K562 (cell line): ENCODE results near the gene SLC7A10. TPM values are rescaled to one million over a fixed set of nuclear protein-coding genes. Genes with fewer than 3 reads are reported as not detected.

Experiments
- ATAC-seq: fragments of 200-7000 bp; cut with Tn5 transposase; 3 replicates; pipeline ENCODE4 v1.9.1; 2020; ENCODE audit warnings: moderate library complexity
- BruUV-seq: library from RNA; stranded (reverse); fragments of 400-500 nt; replicated peaks from 2 replicates; lab custom pipeline; 2021; lab: Mats Ljungman, UMichigan
- CTCF ChIA-PET: fragments of 300-600 bp; formaldehyde crosslinking; extraction: SDS; loops from one replicate; lab custom pipeline; 2021; ENCODE audit warnings: low intra/inter-chr PET ratio; lab: Yijun Ruan, JAX
- POLR2A ChIA-PET: fragments of 300-600, 350-650 bp; sonication (Branson Sonifier 250); formaldehyde crosslinking; extraction: SDS; loops from one replicate; lab custom pipeline; 2021; ENCODE audit warnings: antibody characterized with exemption, inconsistent platforms; lab: Yijun Ruan, JAX
- DNase-seq, 4 experiments: peaks; one replicate each; pipeline versions ENCODE4 v3.0.0 to v3.0.0-alpha.2; 2011 to 2018; ENCODE audit warnings: low spot score in 3 of 4, mixed read lengths in 3 of 4; ENCODE audit errors: extremely low read depth in 1 of 4
- FAIRE-seq: peaks from 2 replicates; lab custom pipeline; 2011; peaks lifted over from hg19 to GRCh38; lab: Jason Lieb, UNC
- H2AFZ ChIP-seq: 2 replicates; pipeline ENCODE4 v1.6.0; 2011; ENCODE audit warnings: low read depth, low read length, control low read depth, inconsistent platforms
- H3K27ac ChIP-seq: fragments of 200-600 bp; 3 replicates; pipeline ENCODE4 v1.8.0; 2011; ENCODE audit warnings: low read depth, mild to moderate bottlenecking, control low read depth, inconsistent platforms, low read length, moderate library complexity, mixed read lengths; ENCODE audit errors: extremely low read depth
- H3K27me3 ChIP-seq, 2 experiments: fragments of 300-600 bp in 1 of 2; 2 replicates in 1 of 2; 3 replicates in 1 of 2; pipeline versions ENCODE4 v1.6.0 to v1.8.0; 2011; ENCODE audit warnings: inconsistent platforms in 2 of 2, low read length in 2 of 2, mild to moderate bottlenecking in 1 of 2, mixed read lengths in 1 of 2, moderate library complexity in 1 of 2; ENCODE audit not compliant: control insufficient read depth in 2 of 2, insufficient read depth in 2 of 2
- H3K36me3 ChIP-seq: fragments of 300-600 bp; 3 replicates; pipeline ENCODE4 v1.8.0; 2011; ENCODE audit warnings: mild to moderate bottlenecking, low read length, inconsistent platforms; ENCODE audit not compliant: control insufficient read depth, insufficient read depth
- H3K4me1 ChIP-seq, 2 experiments: fragments of 200-600 bp in 1 of 2; replicated peaks in 1 of 2; 2 replicates in 1 of 2; 3 replicates in 1 of 2; pipeline versions ENCODE4 v1.5.1 to v1.8.0; 2011; ENCODE audit warnings: inconsistent platforms in 2 of 2, low read length in 2 of 2, mild to moderate bottlenecking in 1 of 2, mixed read lengths in 1 of 2, moderate library complexity in 1 of 2; ENCODE audit not compliant: control insufficient read depth in 2 of 2, insufficient read depth in 2 of 2
- H3K4me2 ChIP-seq: 2 replicates; pipeline ENCODE4 v1.6.1; 2011; ENCODE audit warnings: low read length, control low read depth, inconsistent platforms, mixed read lengths; ENCODE audit not compliant: insufficient read depth
- H3K4me3 ChIP-seq: fragments of 200-600 bp; sonication (generic), shearing (Covaris generic); 2 replicates; pipeline ENCODE4 v1.5.1; 2016; ENCODE audit warnings: control low read depth, inconsistent platforms
- H3K79me2 ChIP-seq: fragments of 200-600 bp; 3 replicates; pipeline ENCODE4 v1.8.0; 2011; ENCODE audit warnings: low read length, inconsistent platforms; ENCODE audit not compliant: control insufficient read depth, insufficient read depth
- H3K9ac ChIP-seq, 2 experiments: 2 replicates each; pipeline versions ENCODE4 v1.6.0 to v1.6.1; 2011; ENCODE audit warnings: low read depth in 2 of 2, low read length in 2 of 2, control low read depth in 1 of 2, inconsistent platforms in 1 of 2, mild to moderate bottlenecking in 1 of 2, mixed read lengths in 1 of 2; ENCODE audit not compliant: insufficient read depth in 1 of 2
- H3K9me1 ChIP-seq: one replicate; pipeline ENCODE4 v1.6.0; 2011; ENCODE audit warnings: inconsistent platforms, mild to moderate bottlenecking, low read length, moderate library complexity; ENCODE audit not compliant: control insufficient read depth, insufficient read depth
- H3K9me3 ChIP-seq: replicated peaks from 2 replicates; pipeline ENCODE4 v1.5.1; 2011; ENCODE audit warnings: low read depth, low read length, inconsistent platforms; ENCODE audit not compliant: control insufficient read depth, insufficient read depth
- H4K20me1 ChIP-seq: replicated peaks from 2 replicates; pipeline ENCODE4 v1.6.1; 2011; ENCODE audit warnings: low read length, inconsistent platforms, mixed read lengths; ENCODE audit not compliant: control insufficient read depth, insufficient read depth
- ETS2 ChIP-seq: IDR thresholded peaks from 2 replicates; pipeline ENCODE4 v1.6.1; 2016; ENCODE audit warnings: borderline replicate concordance, missing genetic modification characterization, mild to moderate bottlenecking, moderate library complexity, missing compliant biosample characterization; ENCODE audit not compliant: poor library complexity, severe bottlenecking
- MYNN ChIP-seq, 2 experiments: sonication (generic); formaldehyde crosslinking in 1 of 2; IDR thresholded peaks; 2 replicates each; pipeline versions ENCODE4 v1.5.0 to v1.6.1; 2016 to 2020; ENCODE audit warnings: antibody characterized with exemption in 1 of 2, missing genetic modification reagents in 1 of 2
- PML ChIP-seq: IDR thresholded peaks from 2 replicates; pipeline ENCODE4 v1.6.1; 2012; ENCODE audit warnings: low read length, inconsistent platforms
- PRMT5 ChIP-seq: sonication (generic); formaldehyde crosslinking; IDR thresholded peaks from 2 replicates; pipeline ENCODE4 v1.5.0; 2020; ENCODE audit warnings: missing genetic modification reagents
- RBM22 ChIP-seq: fragments of 200-400 bp; formaldehyde crosslinking; IDR thresholded peaks from 2 replicates; pipeline ENCODE4 v1.6.1; 2018; ENCODE audit warnings: low read length, low read depth; ENCODE audit not compliant: poor library complexity, severe bottlenecking
- RBM25 ChIP-seq: fragments of 200-400 bp; formaldehyde crosslinking; IDR thresholded peaks from 2 replicates; pipeline ENCODE4 v1.6.1; 2018; ENCODE audit warnings: low read length, low read depth, moderate library complexity; ENCODE audit not compliant: severe bottlenecking
- STAT5B ChIP-seq: fragments of 250-450 bp; sonication (Bioruptor Pico); IDR thresholded peaks from 2 replicates; pipeline ENCODE4 v1.8.0; 2021; ENCODE audit warnings: mild to moderate bottlenecking, inconsistent platforms
- TAF15 ChIP-seq: fragments of 200-400 bp; formaldehyde crosslinking; IDR thresholded peaks from 2 replicates; pipeline ENCODE4 v1.6.1; 2017; ENCODE audit warnings: mild to moderate bottlenecking, low read depth, low read length, moderate library complexity
- TCF7 ChIP-seq: sonication (generic); IDR thresholded peaks from 2 replicates; pipeline ENCODE4 v1.6.1; 2016; ENCODE audit warnings: antibody characterized with exemption, borderline replicate concordance
- TEAD1 ChIP-seq, 2 experiments: fragments of 450-650 bp in 1 of 2; sonication (generic) in 1 of 2; formaldehyde crosslinking; IDR thresholded peaks; 2 replicates each; pipeline versions ENCODE4 v1.4.0 to v1.8.0; 2020 to 2022; ENCODE audit warnings: mild to moderate bottlenecking in 2 of 2, missing genetic modification reagents in 1 of 2
- ZBED1 ChIP-seq: IDR thresholded peaks from 2 replicates; pipeline ENCODE4 v1.6.1; 2014
- ZFPM2 ChIP-seq: fragments of 250-450 bp; sonication (Bioruptor Pico); IDR thresholded peaks from 2 replicates; pipeline ENCODE4 v1.5.1; 2022; ENCODE audit warnings: mild to moderate bottlenecking
- ZNF311 ChIP-seq: fragments of 250-450 bp; sonication (Bioruptor Pico); IDR thresholded peaks from 2 replicates; pipeline ENCODE4 v1.4.0; 2020; ENCODE audit warnings: mild to moderate bottlenecking, moderate library complexity
- ZNF696 ChIP-seq: fragments of 250-450 bp; sonication (Bioruptor Pico); conservative IDR thresholded peaks from 2 replicates; pipeline ENCODE4 v1.4.0; 2020; ENCODE audit warnings: mild to moderate bottlenecking, moderate library complexity
- ZNF780A ChIP-seq: fragments of 250-450 bp; sonication (Bioruptor Pico); IDR thresholded peaks from 2 replicates; pipeline ENCODE4 v1.5.0; 2021; ENCODE audit warnings: mild to moderate bottlenecking
- WGBS: fragments of 100-300 bp; shearing (Covaris generic); methylation state at CpG from one replicate; pipeline ENCODE4 v1.1.6; 2016; ENCODE audit warnings: low coverage, mixed read lengths; ENCODE audit not compliant: insufficient coverage; ENCODE audit errors: missing lambda C conversion rate; 5-methylcytosine and 5-hydroxymethylcytosine counted together
- in situ Hi-C: fragments of 300-500 bp; cut with MboI; formaldehyde crosslinking; loops from 4 replicates; pipeline ENCODE4 v1.15.0; 2018; ENCODE audit warnings: inconsistent platforms, mixed read lengths
- intact Hi-C: fragments of 100-400 bp; cut with micrococcal nuclease; formaldehyde crosslinking; loops from 2 replicates; pipeline ENCODE4 v1.14.2; 2022
- polyA plus RNA-seq, 8 experiments: library from polyadenylated mRNA; depleted of rRNA in 4 of 8; stranded (reverse) in 5 of 8; unstranded in 3 of 8; fragments of >200 nt; fragmentation: Nextera tagmentation in 2 of 8; fragmentation: Illumina TruSeq in 1 of 8; extraction: Ambion mirVana in 2 of 8; extraction: Trizol in 1 of 8; gene quantifications; 2 replicates each; pipeline versions ENCODE4 v1.2.1 to v1.2.3, GENCODE V29; 2011 to 2014; ENCODE audit warnings: inconsistent platforms in 1 of 8, missing spikeins in 1 of 8
- total RNA-seq, 7 experiments: library from RNA; depleted of rRNA in 6 of 7; stranded (reverse); fragments of >200 nt in 6 of 7; fragmentation: Illumina TruSeq in 2 of 7; extraction: Trizol in 2 of 7; gene quantifications; 2 replicates each; pipeline versions ENCODE4 v1.2.1 to v1.2.3, GENCODE V29; 2011 to 2021; ENCODE audit warnings: low replicate concordance in 1 of 7
- TF ChIP-seq, protein P1 (sequence below): IDR thresholded peaks from 2 replicates; pipeline ENCODE4 v1.6.1; 2011; ENCODE audit warnings: borderline replicate concordance, low read depth, mild to moderate bottlenecking, moderate library complexity, low read length; ENCODE audit not compliant: insufficient read depth, poor library complexity, severe bottlenecking
- TF ChIP-seq, protein P2 (sequence below): fragments of 250-450 bp; sonication (Bioruptor Pico); IDR thresholded peaks from 2 replicates; pipeline ENCODE4 v1.4.0; 2020; ENCODE audit warnings: mild to moderate bottlenecking
- TF ChIP-seq, protein P3 (sequence below): fragments of 250-450 bp; sonication (Bioruptor Pico); IDR thresholded peaks from 2 replicates; pipeline ENCODE4 v1.4.0; 2020; ENCODE audit warnings: mild to moderate bottlenecking, moderate library complexity, borderline replicate concordance

The SLC7A10 gene
- total and polyA plus RNA-seq, 9 of the 15 experiments (the other 6 are each of a cell fraction or from before 2014, with no cell fraction given), result 0.07 TPM; not detected in 8

DNA sequence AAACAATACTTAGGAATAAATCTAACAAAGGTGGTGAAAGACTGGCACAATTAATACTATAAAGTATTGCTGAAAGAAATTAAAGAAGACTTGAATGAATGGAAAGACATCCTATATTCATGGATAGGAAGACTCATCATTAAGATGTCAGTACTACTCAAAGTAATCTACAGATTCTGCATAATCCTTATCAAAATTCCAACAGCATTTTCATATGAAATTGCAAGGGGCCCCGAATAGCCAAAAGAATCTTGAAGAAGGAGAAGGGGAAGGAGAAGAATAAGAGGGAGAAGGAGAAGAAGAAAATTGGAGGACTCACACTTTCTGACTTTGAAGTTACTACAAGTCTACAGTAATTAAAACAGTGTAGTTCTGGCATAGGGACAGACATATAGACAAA lies 57.1 kb downstream of the SLC7A10 start:
- POLR2A ChIA-PET, result no interaction called here
- Histone ChIP-seq H3K27ac (no peak overlapping the region), H3K79me2 (no peaks in the 10 kb centered on the region), H3K9me3 (peaks cover 2% of the 10 kb centered on the region; the same call in 1 of the 2 replicates), H3K9ac (no peak overlapping the region), H3K9me1 (no peaks in the 10 kb centered on the region), H3K4me2 (no peak overlapping the region), H3K4me3 (no peak overlapping the region), H4K20me1 (no peaks in the 10 kb centered on the region), H3K36me3 (no peaks in the 10 kb centered on the region), H3K4me1 (peaks cover 0 to 5% of the 10 kb centered on the region in 2 experiments; a peak in 3 of 5 replicates), H3K27me3 (no peaks in the 10 kb centered on the region), H2AFZ (no peak overlapping the region)
- in situ Hi-C loops, result no loop called here
- DNase-seq (no peak), ATAC-seq (no peak), FAIRE-seq (no peak)
- CTCF ChIA-PET, result no interaction called here
- 12% methylated on average over 1 of the region's 1 CpG for WGBS
- no TSS peak for BruUV-seq
- intact Hi-C loops, result no loop called here
- no peak for TF ChIP-seq RBM25
- no peak for TF ChIP-seq PML
- TF ChIP-seq RBM22, result no peak
- TF ChIP-seq ZFPM2, result no peak
- TF ChIP-seq TAF15, result no peak
- no peak for TF ChIP-seq ZNF696 (CRISPR knock-in tag)
- TF ChIP-seq, protein P1, sequence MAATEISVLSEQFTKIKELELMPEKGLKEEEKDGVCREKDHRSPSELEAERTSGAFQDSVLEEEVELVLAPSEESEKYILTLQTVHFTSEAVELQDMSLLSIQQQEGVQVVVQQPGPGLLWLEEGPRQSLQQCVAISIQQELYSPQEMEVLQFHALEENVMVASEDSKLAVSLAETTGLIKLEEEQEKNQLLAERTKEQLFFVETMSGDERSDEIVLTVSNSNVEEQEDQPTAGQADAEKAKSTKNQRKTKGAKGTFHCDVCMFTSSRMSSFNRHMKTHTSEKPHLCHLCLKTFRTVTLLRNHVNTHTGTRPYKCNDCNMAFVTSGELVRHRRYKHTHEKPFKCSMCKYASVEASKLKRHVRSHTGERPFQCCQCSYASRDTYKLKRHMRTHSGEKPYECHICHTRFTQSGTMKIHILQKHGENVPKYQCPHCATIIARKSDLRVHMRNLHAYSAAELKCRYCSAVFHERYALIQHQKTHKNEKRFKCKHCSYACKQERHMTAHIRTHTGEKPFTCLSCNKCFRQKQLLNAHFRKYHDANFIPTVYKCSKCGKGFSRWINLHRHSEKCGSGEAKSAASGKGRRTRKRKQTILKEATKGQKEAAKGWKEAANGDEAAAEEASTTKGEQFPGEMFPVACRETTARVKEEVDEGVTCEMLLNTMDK, result no peak
- no peak for TF ChIP-seq TCF7
- no peak for TF ChIP-seq ETS2 (tag)
- no peak for TF ChIP-seq STAT5B (CRISPR knock-in tag)
- TF ChIP-seq, protein P2, sequence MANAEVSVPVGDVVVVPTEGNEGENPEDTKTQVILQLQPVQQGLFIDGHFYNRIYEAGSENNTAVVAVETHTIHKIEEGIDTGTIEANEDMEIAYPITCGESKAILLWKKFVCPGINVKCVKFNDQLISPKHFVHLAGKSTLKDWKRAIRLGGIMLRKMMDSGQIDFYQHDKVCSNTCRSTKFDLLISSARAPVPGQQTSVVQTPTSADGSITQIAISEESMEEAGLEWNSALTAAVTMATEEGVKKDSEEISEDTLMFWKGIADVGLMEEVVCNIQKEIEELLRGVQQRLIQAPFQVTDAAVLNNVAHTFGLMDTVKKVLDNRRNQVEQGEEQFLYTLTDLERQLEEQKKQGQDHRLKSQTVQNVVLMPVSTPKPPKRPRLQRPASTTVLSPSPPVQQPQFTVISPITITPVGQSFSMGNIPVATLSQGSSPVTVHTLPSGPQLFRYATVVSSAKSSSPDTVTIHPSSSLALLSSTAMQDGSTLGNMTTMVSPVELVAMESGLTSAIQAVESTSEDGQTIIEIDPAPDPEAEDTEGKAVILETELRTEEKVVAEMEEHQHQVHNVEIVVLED (CRISPR knock-in tag), result no peak
- TF ChIP-seq, protein P3, sequence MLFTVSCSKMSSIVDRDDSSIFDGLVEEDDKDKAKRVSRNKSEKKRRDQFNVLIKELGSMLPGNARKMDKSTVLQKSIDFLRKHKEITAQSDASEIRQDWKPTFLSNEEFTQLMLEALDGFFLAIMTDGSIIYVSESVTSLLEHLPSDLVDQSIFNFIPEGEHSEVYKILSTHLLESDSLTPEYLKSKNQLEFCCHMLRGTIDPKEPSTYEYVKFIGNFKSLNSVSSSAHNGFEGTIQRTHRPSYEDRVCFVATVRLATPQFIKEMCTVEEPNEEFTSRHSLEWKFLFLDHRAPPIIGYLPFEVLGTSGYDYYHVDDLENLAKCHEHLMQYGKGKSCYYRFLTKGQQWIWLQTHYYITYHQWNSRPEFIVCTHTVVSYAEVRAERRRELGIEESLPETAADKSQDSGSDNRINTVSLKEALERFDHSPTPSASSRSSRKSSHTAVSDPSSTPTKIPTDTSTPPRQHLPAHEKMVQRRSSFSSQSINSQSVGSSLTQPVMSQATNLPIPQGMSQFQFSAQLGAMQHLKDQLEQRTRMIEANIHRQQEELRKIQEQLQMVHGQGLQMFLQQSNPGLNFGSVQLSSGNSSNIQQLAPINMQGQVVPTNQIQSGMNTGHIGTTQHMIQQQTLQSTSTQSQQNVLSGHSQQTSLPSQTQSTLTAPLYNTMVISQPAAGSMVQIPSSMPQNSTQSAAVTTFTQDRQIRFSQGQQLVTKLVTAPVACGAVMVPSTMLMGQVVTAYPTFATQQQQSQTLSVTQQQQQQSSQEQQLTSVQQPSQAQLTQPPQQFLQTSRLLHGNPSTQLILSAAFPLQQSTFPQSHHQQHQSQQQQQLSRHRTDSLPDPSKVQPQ (CRISPR knock-in tag), result no peak
- TF ChIP-seq ZNF311 (CRISPR knock-in tag), result no peak
- TF ChIP-seq MYNN (IDR thresholded peaks at IDR 0.05), result no peak
- TF ChIP-seq MYNN (CRISPR knock-in tag; IDR thresholded peaks at IDR 0.05), result no peak
- no peak for TF ChIP-seq PRMT5 (CRISPR knock-in tag)
- TF ChIP-seq ZNF780A (CRISPR knock-in tag), result no peak
- no peak for TF ChIP-seq ZBED1
- no peak for TF ChIP-seq TEAD1 (CRISPR knock-in tag; IDR thresholded peaks at IDR 0.05)
